HG02798 (cell line): ENCODE results near the gene FDX2.
"Not testable (repeated sequence)": the region's sequence is repeated elsewhere in the genome, so short reads cannot be mapped to it uniquely, and the experiment has no call there.

Experiments
- ATAC-seq: cut with Tn5 transposase; IDR thresholded peaks from one replicate; pipeline ENCODE4 v1.9.1; 2021; ENCODE audit warnings: mild to moderate bottlenecking; ENCODE audit not compliant: unreplicated experiment, poor library complexity

Gene FDX2

GRCh38 chr19:10315335-10316214 lies at the start of gene FDX2:
TSS of gene FDX2 (minus strand) at chr19:10316015. CDS start at chr19:10315996, 19 bp downstream.
- peak; percentile 77 for ATAC-seq

- no peak for ATAC-seq
These were observed 49.7 kb upstream of the FDX2 start for GRCh38 chr19:10365518-10365917.

GRCh38 chr19:10364644-10365043 lies 48.8 kb upstream of the FDX2 start:
- no peak for ATAC-seq

- ATAC-seq, result no peak
These were observed 48.0 kb upstream of the FDX2 start for GRCh38 chr19:10363789-10364281.

- ATAC-seq, result no peak
These were observed 46.4 kb upstream of the FDX2 start for GRCh38 chr19:10362259-10362658.

- ATAC-seq, result no peak
These were observed 45.8 kb upstream of the FDX2 start for GRCh38 chr19:10361569-10362011.

- no peak for ATAC-seq
These were observed 40.6 kb upstream of the FDX2 start for GRCh38 chr19:10356431-10356830.

GRCh38 chr19:10353793-10354391 lies 38.1 kb upstream of the FDX2 start:
- no peak for ATAC-seq

GRCh38 chr19:10352764-10353671 lies 37.2 kb upstream of the FDX2 start:
- no peak for ATAC-seq

- ATAC-seq, result no peak
These were observed 30.7 kb upstream of the FDX2 start for GRCh38 chr19:10346509-10346908.

GRCh38 chr19:10344780-10345179 lies 29.0 kb upstream of the FDX2 start:
- ATAC-seq, result no peak

GRCh38 chr19:10343495-10343894 lies 27.7 kb upstream of the FDX2 start:
- ATAC-seq, result no peak

GRCh38 chr19:10339977-10340376 lies 24.2 kb upstream of the FDX2 start:
- no peak for ATAC-seq

- ATAC-seq, result peak; percentile 73
These were observed 23.7 kb upstream of the FDX2 start, which contains the start of gene ICAM3 for GRCh38 chr19:10339380-10339960. TSS of gene ICAM3 (minus strand) at chr19:10339624. CDS start at chr19:10339614, 10 bp downstream.

- no peak for ATAC-seq
These were observed 23.1 kb upstream of the FDX2 start for GRCh38 chr19:10338940-10339339.

GRCh38 chr19:10336725-10337124 lies 20.9 kb upstream of the FDX2 start:
- not testable (repeated sequence) for ATAC-seq

- ATAC-seq, result no peak
These were observed 19.7 kb upstream of the FDX2 start for GRCh38 chr19:10335352-10335985.

GRCh38 chr19:10334588-10335351 lies 19.0 kb upstream of the FDX2 start:
- no peak for ATAC-seq
